ENCODE measurements around the gene HOXB4. TPM values are rescaled to one million over a fixed set of nuclear protein-coding genes. Genes with fewer than 3 reads are reported as not detected.

Gene HOXB4
- total and polyA plus RNA-seq, 2 donors from 2014 or later: 4.4 to 22.6 TPM

- FAIRE-seq: no peak
- no peaks in the 10 kb centered on the region for H3K27me3 ChIP-seq (ENCODE audit: control insufficient read depth, insufficient read depth, low read length)
- H3K9ac ChIP-seq (ENCODE audit: low read length in 3 of 3): peak overlapping the region in 2 of 3 donors; percentile 25 to 68
- H3K4me3 ChIP-seq (ENCODE audit: low read length in 3 of 3): peak overlapping the region in 1 of 3 donors; percentile 37
- peaks cover 36 to 63% (median 44%) of the 10 kb centered on the region in 3 donors for H3K4me1 ChIP-seq (ENCODE audit: control insufficient read depth in 2 of 3, insufficient read depth in 2 of 3, low read depth in 1 of 3, low read length in 3 of 3)
- no peak for TF ChIP-seq CTCF (IDR thresholded peaks at IDR 0.05; ENCODE audit: borderline replicate concordance, extremely low read depth, insufficient read depth)
- intact Hi-C loops (cut with DNase I): no loop called here
- peak in 1 of 5 donors; percentile 91 for DNase-seq
- no peaks in the 10 kb centered on the region for H3K9me3 ChIP-seq (ENCODE audit: control insufficient read depth in 2 of 3, insufficient read depth in 1 of 3, low read length in 3 of 3)
- peak overlapping the region; percentile 79 to 88 for H3K27ac ChIP-seq (ENCODE audit: low read depth in 2 of 2, low read length in 2 of 2)
- peaks cover 0 to 6% (median 0%) of the 10 kb centered on the region in 3 donors for H3K36me3 ChIP-seq (ENCODE audit: control insufficient read depth in 2 of 3, insufficient read depth in 3 of 3, low read length in 3 of 3)
Observed at GRCh38 chr17:48559840-48560817, 18.0 kb downstream of the HOXB4 start.

- H3K27ac ChIP-seq (ENCODE audit: low read depth in 2 of 2, low read length in 2 of 2): peak overlapping the region; percentile 79 to 88
- DNase-seq: no peak
Observed at GRCh38 chr17:48559122-48559839, 18.9 kb downstream of the HOXB4 start.

GRCh38 chr17:48558831-48559121, 19.4 kb downstream of the HOXB4 start:
- H3K27ac ChIP-seq (ENCODE audit: low read depth in 2 of 2, low read length in 2 of 2): peak overlapping the region; percentile 79 to 88
- H3K9ac ChIP-seq (ENCODE audit: low read length in 3 of 3): peak overlapping the region in 2 of 3 donors; percentile 29 to 68

More at GRCh38 chr17:48559122-48559839, 18.9 kb downstream of the HOXB4 start:
- H3K27me3 ChIP-seq (ENCODE audit: control insufficient read depth, insufficient read depth, low read length): no peaks in the 10 kb centered on the region
- H3K4me1 ChIP-seq (ENCODE audit: control insufficient read depth in 2 of 3, insufficient read depth in 2 of 3, low read depth in 1 of 3, low read length in 3 of 3): peaks cover 36 to 61% (median 46%) of the 10 kb centered on the region in 3 donors
- no peaks in the 10 kb centered on the region for H3K9me3 ChIP-seq (ENCODE audit: control insufficient read depth in 2 of 3, insufficient read depth in 1 of 3, low read length in 3 of 3)
- no peak for TF ChIP-seq CTCF (IDR thresholded peaks at IDR 0.05; ENCODE audit: borderline replicate concordance, extremely low read depth, insufficient read depth)
- peak overlapping the region in 1 of 3 donors; percentile 37 for H3K4me3 ChIP-seq (ENCODE audit: low read length in 3 of 3)
- no peak for FAIRE-seq
- intact Hi-C loops (cut with DNase I): no loop called here
- H3K9ac ChIP-seq (ENCODE audit: low read length in 3 of 3): peak overlapping the region in 2 of 3 donors; percentile 16 to 68
- peaks cover 0 to 6% (median 0%) of the 10 kb centered on the region in 3 donors for H3K36me3 ChIP-seq (ENCODE audit: control insufficient read depth in 2 of 3, insufficient read depth in 3 of 3, low read length in 3 of 3)

More at GRCh38 chr17:48558831-48559121, 19.4 kb downstream of the HOXB4 start:
- Histone ChIP-seq H3K9me3 (ENCODE audit: control insufficient read depth in 2 of 3, insufficient read depth in 1 of 3, low read length in 3 of 3) (no peaks in the 10 kb centered on the region), H3K27me3 (ENCODE audit: control insufficient read depth, insufficient read depth, low read length) (no peaks in the 10 kb centered on the region), H3K4me3 (ENCODE audit: low read length in 3 of 3) (peak overlapping the region in 2 of 3 donors; percentile 4 to 59), H3K36me3 (ENCODE audit: control insufficient read depth in 2 of 3, insufficient read depth in 3 of 3, low read length in 3 of 3) (peaks cover 0 to 6% (median 0%) of the 10 kb centered on the region in 3 donors), H3K4me1 (ENCODE audit: control insufficient read depth in 2 of 3, insufficient read depth in 2 of 3, low read depth in 1 of 3, low read length in 3 of 3) (peaks cover 36 to 61% (median 46%) of the 10 kb centered on the region in 3 donors)
- intact Hi-C loops (cut with DNase I): no loop called here
- DNase-seq: no peak
- no peak for FAIRE-seq
- TF ChIP-seq CTCF (IDR thresholded peaks at IDR 0.05; ENCODE audit: borderline replicate concordance, extremely low read depth, insufficient read depth): no peak
